HG03521 (cell line): ENCODE measurements around the gene ANKUB1.
A peak's percentile ranks its signal among the peaks of the same experiment; 100 is the strongest.

Experiments used
- ATAC-seq: cut with Tn5 transposase; IDR thresholded peaks from one replicate; pipeline ENCODE4 v1.9.1; 2021; ENCODE audit warnings: mild to moderate bottlenecking, moderate library complexity; ENCODE audit not compliant: unreplicated experiment

ANKUB1 gene

DNA sequence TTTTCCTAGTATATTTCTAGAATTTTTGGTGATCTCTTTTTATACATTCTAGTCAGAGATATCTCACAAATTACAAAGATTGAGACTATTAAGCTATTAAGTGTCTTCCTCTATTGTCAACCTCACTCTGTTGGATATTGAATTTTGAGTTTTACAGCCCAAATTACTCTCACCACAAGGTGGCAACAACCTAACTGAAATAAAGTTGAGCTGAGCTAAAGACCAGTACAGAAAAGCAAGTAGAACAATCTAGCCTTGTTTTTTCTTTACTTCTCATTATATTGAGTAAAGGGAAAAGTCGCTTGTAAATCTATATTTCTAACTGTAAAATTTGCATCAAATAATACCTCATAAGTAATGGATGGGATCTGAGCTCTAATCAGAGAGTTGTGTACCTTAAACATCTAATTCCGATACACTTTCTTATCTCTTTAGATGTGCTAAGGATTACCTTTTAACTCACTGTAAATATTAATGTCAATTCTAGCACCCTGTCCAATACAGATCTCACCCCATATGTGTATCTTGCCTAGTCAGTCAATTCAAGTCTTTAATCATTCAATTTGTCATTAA, 26.5 kb downstream of the ANKUB1 start:
- no peak for ATAC-seq

DNA sequence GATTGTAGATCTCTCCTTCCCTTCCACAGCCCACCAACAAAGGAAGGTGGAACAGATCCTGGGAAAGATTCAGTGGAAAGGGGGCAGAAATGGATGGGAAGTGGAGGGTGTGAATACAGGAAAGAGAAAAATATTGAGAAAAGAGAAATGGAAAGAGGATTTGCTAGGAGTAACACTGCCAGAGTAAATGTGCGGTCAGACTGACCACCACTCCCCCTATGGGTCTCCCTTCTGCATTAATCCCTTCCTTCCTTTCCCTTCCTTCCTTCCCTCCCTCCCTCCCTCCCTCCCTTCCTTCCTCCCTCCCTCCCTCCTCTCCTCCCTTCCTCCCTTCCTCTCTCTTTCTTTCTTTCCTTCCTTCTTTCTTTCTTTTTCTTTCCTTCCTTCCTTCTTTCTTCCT, 28.1 kb downstream of the ANKUB1 start:
- ATAC-seq, result no peak

DNA sequence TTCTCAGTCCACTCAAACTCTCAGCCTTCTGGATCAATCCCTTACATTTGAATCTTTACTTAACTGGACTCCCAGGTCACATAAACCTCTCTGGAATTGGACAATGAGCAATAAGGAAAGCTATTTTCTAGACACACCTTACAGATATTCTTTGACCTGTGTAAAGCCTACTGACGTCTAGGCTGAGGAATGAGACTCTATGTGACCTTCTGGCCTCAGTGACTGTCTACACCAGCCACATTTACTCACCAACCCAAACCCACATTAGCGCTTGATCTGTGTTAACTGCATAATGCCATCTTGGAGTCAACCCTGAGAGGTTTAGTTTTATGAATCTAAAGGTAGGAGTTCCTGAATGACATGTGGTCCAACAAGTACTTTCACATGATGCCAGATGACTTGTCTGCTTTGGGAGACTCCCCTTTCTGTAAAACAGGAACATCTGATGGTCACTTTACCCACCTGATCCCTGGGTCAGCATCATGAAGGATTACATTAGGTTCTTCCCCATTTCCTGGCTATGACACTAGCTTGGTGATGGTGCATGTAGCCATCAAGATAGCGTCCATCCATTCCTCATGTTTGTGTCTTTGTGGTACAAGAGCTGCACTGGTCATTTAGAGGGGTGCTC, 28.7 kb downstream of the ANKUB1 start:
- no peak for ATAC-seq

DNA sequence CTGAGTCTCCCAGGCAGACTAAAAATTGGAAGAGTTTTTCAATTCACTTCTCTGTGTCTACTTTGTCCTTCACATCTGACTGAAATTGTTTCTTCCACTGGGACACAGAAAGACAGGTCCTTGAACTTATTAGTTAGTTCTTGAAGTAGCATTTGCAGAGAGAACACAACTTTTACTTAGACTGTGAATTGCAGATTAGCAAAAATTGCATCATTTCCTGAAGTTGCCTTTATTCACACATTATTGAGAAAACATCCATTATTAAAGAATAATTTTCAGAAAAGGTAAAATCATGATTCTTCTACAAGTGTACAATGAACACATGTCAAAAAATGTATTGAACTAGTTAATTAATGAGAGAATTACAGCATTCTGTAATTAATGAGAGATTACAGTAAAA, 38.6 kb downstream of the ANKUB1 start:
- no peak for ATAC-seq

GRCh38 chr3:149752788-149753136, 39.6 kb downstream of the ANKUB1 start:
- ATAC-seq, result no peak

DNA sequence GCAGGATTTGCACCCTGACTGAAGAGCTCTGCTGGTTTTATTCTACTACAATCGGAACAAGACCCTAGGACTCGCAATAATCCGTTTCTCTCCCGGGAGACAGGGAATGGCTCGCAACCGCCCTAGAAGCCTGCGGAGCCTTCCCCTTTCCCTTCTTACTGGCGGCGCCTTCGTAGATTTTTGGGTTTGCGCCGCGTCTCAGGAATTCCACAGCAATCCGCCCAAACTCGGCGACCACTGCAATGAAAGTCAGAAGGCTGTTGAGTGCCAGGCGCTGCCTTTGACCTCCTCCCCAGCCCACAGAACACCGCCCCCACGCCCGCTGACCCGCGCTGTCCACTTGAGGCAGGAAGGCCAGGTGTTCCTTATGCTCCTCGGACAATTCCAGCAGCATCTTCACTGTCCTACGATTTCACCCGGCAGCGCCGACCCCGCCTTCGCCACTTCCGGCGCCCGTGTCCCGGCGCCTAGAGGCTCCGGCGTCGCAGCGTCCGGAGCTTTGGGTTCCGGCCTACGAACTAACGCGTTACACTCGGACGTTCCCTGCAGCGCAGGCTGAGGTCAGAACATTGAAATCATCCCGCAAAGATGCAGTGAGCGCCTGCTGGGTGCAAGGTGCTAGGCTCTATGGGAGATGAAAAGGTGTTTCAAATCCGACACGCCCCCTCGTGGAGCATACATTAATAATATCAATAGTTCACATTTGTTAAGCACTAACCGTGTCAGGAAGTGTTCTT, 40.1 kb downstream of the ANKUB1 start, which contains the start of gene COMMD2:
Gene COMMD2 (minus strand): TSS at position 439 of the 737 bp plus-strand sequence. CDS start 45 bp downstream, at position 394.
- peak; percentile 99 for ATAC-seq

GRCh38 chr3:149751551-149751950, 40.8 kb downstream of the ANKUB1 start:
- ATAC-seq, result no peak

DNA sequence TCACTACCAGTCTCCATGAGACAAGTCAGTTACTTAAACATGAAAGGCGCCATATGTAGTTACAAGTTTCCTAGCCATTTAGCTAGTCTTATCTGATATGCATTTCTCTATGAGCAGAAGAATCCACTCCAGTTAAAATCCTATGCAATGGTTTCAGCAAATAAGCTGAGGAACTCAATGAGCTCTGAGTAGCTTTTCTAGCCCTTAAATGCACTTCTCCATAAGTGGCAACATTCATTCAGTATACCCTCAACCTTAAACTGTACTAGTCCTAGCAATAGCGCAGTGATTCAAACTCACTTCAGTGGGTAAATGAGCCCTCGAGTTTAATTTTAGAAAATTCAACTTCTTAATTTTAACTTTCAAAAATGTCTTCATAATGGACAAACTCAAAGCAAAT, 47.7 kb downstream of the ANKUB1 start:
- no peak for ATAC-seq

DNA sequence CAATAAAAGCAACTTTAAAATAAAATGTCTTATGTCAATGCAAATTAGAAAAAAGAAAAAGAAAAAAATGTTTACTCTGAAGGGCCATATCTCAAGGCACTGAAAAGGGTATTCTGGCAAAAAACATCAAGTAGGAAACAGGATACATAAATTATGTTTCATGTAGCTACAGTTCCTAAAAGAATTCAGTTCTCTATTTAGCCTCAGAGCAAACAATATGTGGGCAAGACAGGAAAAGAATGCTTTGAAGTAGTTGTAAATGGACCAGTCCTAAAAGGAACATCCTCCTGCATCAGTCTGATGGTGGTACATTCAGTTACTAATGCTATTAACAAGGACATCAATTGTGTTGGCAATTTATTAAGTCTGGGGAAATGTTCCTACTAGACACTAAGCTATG, 48.2 kb downstream of the ANKUB1 start:
- no peak for ATAC-seq

- no peak for ATAC-seq
These were observed 53.0 kb downstream of the ANKUB1 start for GRCh38 chr3:149739396-149739795.

DNA sequence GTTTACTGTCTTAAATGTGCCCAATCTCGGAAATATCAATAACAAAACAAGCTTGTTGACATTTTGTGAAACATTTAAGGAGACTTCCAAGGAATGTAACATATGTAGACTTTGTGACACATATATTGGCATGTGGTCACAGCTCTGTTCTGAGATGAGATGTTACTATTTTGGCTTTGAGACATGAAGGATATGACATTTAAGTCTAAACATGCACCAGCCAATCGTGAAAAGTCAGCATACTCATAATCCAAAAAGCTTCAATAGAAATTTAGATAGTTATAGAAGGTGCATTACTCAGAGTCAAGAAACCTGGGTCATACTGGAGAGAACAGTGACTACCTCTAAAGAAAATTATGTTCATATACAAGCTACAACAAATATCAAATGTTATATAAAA, 53.5 kb downstream of the ANKUB1 start:
- ATAC-seq, result no peak

DNA sequence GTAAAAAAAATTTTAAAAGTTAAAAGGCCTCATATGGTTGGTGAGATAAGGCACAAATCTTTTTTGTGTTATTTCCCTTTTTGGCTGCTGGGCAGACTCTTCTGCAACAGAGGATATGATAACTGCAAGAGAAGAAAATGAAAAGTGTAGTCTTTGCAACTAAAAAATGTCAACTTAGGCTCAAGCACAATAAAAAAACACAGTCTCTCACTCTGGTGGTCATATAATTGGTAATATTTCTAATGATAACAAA, 55.5 kb downstream of the ANKUB1 start:
- no peak for ATAC-seq

DNA sequence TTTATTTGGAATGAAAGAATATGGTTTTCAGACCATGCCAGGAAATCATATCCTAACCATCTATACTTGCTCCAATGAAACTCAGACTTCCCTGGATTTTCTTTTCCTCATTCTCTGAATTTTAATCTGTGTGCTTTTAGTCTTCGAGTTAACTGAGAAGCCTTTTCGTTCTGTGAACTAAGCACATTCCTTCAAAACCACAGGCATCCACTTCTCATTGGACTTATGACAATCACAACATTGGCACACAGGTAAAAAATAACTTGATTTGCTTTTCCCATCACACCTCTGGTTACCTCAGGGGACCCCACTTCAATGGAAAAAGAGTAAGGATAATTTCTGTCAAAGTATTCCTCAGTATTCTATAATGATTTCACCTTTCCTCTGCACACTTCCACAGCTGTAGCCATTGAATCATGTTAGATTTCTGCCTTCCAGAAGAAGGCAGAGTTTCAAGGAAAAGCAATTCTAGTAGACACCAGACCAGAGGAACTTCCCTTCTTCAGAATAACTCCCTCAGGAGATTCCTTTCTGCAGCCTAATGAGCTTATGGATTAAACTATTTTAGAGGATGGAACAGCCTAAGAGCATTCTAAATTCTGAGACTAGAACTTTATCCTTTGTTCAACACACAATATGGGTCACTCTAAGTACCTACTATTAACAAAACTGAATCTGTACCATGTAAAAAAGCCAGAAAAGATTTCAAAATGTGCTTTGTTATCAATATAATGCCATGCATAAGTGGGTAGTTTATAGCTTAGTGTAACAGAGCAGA, 56.0 kb downstream of the ANKUB1 start:
- no peak for ATAC-seq

GRCh38 chr3:149732234-149732633, 60.1 kb downstream of the ANKUB1 start:
- no peak for ATAC-seq

GRCh38 chr3:149727656-149728055, 64.7 kb downstream of the ANKUB1 start:
- ATAC-seq, result no peak

GRCh38 chr3:149726716-149727407, 65.5 kb downstream of the ANKUB1 start:
- peak; percentile 91 for ATAC-seq

GRCh38 chr3:149723781-149724180, 68.6 kb downstream of the ANKUB1 start:
- ATAC-seq, result no peak

DNA sequence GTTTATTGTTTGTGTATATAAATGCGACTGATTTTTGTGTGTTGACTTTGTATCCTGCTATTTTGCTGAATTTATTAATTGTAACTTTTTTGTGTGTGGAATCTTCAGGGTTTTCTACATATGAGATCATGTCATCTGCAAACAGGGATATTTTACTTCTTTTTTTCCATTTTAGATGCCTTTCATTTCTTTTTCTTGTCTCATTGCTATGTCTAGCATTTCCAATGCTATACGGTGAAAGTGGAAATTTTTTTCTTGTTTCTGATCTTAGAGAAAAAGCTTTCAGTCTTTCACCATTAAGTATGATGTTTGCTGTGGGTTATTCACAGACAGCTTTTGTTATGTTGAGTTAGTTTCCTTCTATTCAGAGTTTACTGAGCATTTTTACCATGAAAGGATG, 71.4 kb downstream of the ANKUB1 start:
- no peak for ATAC-seq

- peak; percentile 53 for ATAC-seq
These were observed 74.8 kb downstream of the ANKUB1 start for GRCh38 chr3:149717391-149718056.

DNA sequence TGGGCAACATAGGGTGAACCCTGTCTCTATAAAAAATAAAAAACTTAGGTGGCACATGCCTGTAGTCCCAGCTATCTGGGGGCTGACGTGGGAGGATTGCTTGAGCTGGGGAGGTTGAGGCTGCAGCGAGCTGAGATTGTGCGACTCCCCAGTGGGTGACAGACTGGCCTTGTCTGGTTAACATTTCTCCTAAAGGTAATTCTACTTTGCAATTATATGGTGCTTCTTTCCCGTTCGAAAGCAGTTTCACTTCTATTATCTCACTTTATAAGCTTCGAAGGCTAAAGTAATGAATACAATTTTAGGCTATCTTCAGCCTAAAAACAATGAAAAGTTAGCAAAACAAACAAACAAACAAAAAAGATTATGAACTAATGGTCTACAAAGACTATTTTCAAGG, 75.4 kb downstream of the ANKUB1 start:
- no peak for ATAC-seq

DNA sequence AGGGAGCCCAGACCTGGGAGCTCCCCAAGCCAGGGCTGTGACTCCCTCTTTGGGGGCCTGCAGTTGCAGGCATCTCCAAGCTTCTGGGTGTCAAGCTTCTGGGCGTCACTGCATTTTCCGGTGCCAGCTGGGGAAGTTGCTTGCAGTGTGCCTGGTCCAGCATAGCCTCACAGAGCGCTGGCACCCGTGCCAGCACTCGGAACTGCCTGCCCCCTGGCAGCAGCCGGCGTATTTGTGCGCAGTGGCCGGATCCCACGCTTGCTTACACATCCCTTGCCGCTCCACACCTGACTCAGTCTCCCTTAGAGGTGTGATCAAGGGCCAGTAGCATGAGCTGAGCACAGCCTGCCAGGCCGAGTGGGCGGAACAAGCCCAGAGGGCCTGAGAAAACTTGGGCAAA, 77.1 kb downstream of the ANKUB1 start:
- ATAC-seq, result no peak
